GM12872 (cell line): ENCODE measurements around the gene CDH23.

Source experiments
- CTCF ChIP-seq: IDR thresholded peaks from 3 replicates; pipeline ENCODE4 v1.5.1; 2011; ENCODE audit warnings: low read depth, mild to moderate bottlenecking, low read length, moderate library complexity; ENCODE audit not compliant: insufficient read depth

CDH23 gene

GRCh38 chr10:71575934-71576801, 179.4 kb downstream of the CDH23 start:
- no peak for TF ChIP-seq CTCF

GRCh38 chr10:71576842-71577241, 180.1 kb downstream of the CDH23 start:
- TF ChIP-seq CTCF: no peak

- TF ChIP-seq CTCF: no peak
Measured at GRCh38 chr10:71577345-71577744, 180.6 kb downstream of the CDH23 start.

- no peak for TF ChIP-seq CTCF
Measured at GRCh38 chr10:71578069-71578468, 181.3 kb downstream of the CDH23 start.

- no peak for TF ChIP-seq CTCF
Measured at GRCh38 chr10:71579668-71580067, 182.9 kb downstream of the CDH23 start.

- no peak for TF ChIP-seq CTCF
Measured at GRCh38 chr10:71580415-71580814, 183.7 kb downstream of the CDH23 start.

- no peak for TF ChIP-seq CTCF
Measured at GRCh38 chr10:71580926-71581325, 184.2 kb downstream of the CDH23 start.
